Epithelial cell of prostate (primary cell): Measurements from ENCODE around the gene MYO5B.
A peak's percentile ranks its signal among the peaks of the same experiment; 100 is the strongest.
"Not testable (repeated sequence)": the region's sequence is repeated elsewhere in the genome, so short reads cannot be mapped to it uniquely, and the experiment has no call there.

Source experiments
- DNase-seq: peaks from one replicate; pipeline ENCODE4 v3.0.0-alpha.2; 2011; ENCODE audit warnings: low read depth, low spot score
- H3K27ac ChIP-seq: fragments of 450-650 bp; 2 replicates; pipeline ENCODE4 v1.5.1; 2017; ENCODE audit warnings: mild to moderate bottlenecking

Gene MYO5B

GRCh38 chr18:49827996-49828395 lies 367.0 kb downstream of the MYO5B start:
- DNase-seq: no peak
- H3K27ac ChIP-seq: no peak overlapping the region

- H3K27ac ChIP-seq: no peak overlapping the region
- no peak for DNase-seq
These were observed 374.9 kb downstream of the MYO5B start for GRCh38 chr18:49819823-49820671.

GRCh38 chr18:49819071-49819662 lies 375.8 kb downstream of the MYO5B start:
- no peak overlapping the region for H3K27ac ChIP-seq
- DNase-seq: no peak

GRCh38 chr18:49817947-49818346 lies 377.0 kb downstream of the MYO5B start:
- peak overlapping the region; percentile 27 for H3K27ac ChIP-seq
- DNase-seq: no peak

GRCh38 chr18:49815927-49816326 lies 379.0 kb downstream of the MYO5B start:
- DNase-seq: no peak

GRCh38 chr18:49814147-49814499 lies 380.8 kb downstream of the MYO5B start:
- peak overlapping the region; percentile 75 for H3K27ac ChIP-seq
- no peak for DNase-seq

More at GRCh38 chr18:49815927-49816326, 379.0 kb downstream of the MYO5B start:
- no peak overlapping the region for H3K27ac ChIP-seq

GRCh38 chr18:49813319-49814146 lies 381.4 kb downstream of the MYO5B start, which contains the start of gene ACAA2:
TSS of gene ACAA2 (minus strand) at chr18:49813533. CDS start at chr18:49813484, 49 bp downstream.
- peak; percentile 50 for DNase-seq
- peak within 1 kb of the TSS; percentile 75 for H3K27ac ChIP-seq

GRCh38 chr18:49813069-49813318 lies 382.0 kb downstream of the MYO5B start:
- peak overlapping the region; percentile 75 for H3K27ac ChIP-seq

GRCh38 chr18:49812286-49813068 lies 382.5 kb downstream of the MYO5B start:
- DNase-seq: no peak
- H3K27ac ChIP-seq: peak overlapping the region; percentile 75

More at GRCh38 chr18:49813069-49813318, 382.0 kb downstream of the MYO5B start:
- DNase-seq: no peak

GRCh38 chr18:49811151-49811938 lies 383.6 kb downstream of the MYO5B start:
- no peak for DNase-seq
- H3K27ac ChIP-seq: no peak overlapping the region

GRCh38 chr18:49808553-49809191 lies 386.3 kb downstream of the MYO5B start:
- H3K27ac ChIP-seq, DNase-seq: not testable (repeated sequence)

GRCh38 chr18:49804096-49804495 lies 390.9 kb downstream of the MYO5B start:
- no peak for DNase-seq

GRCh38 chr18:49802623-49803022 lies 392.3 kb downstream of the MYO5B start:
- DNase-seq: no peak

More at GRCh38 chr18:49804096-49804495, 390.9 kb downstream of the MYO5B start:
- no peak overlapping the region for H3K27ac ChIP-seq

GRCh38 chr18:49800491-49800890 lies 394.5 kb downstream of the MYO5B start:
- not testable (repeated sequence) for H3K27ac ChIP-seq, DNase-seq

More at GRCh38 chr18:49802623-49803022, 392.3 kb downstream of the MYO5B start:
- no peak overlapping the region for H3K27ac ChIP-seq

- not testable (repeated sequence) for DNase-seq, H3K27ac ChIP-seq
These were observed 395.1 kb downstream of the MYO5B start for GRCh38 chr18:49799806-49800205.

- no peak overlapping the region for H3K27ac ChIP-seq
- DNase-seq: no peak
These were observed 396.9 kb downstream of the MYO5B start for GRCh38 chr18:49798001-49798400.

- no peak overlapping the region for H3K27ac ChIP-seq
- DNase-seq: no peak
These were observed 399.1 kb downstream of the MYO5B start for GRCh38 chr18:49795612-49796552.

GRCh38 chr18:49794743-49795142 lies 400.2 kb downstream of the MYO5B start:
- DNase-seq: no peak
- H3K27ac ChIP-seq: no peak overlapping the region
